MM.1S (cell line): Measurements from ENCODE around the gene ADRA1B.

Source experiments
- DNase-seq: peaks from one replicate; pipeline ENCODE4 v3.0.0-alpha.2; 2015
- H2AFZ ChIP-seq: fragments of 300-600 bp; sonication (generic); 2 replicates; pipeline ENCODE4 v1.6.0; 2016; ENCODE audit warnings: antibody characterized with exemption, low read length
- H3F3A ChIP-seq: fragments of 300-600 bp; sonication (generic); 2 replicates; pipeline ENCODE4 v1.6.1; 2016; ENCODE audit warnings: mild to moderate bottlenecking, antibody characterized with exemption, low read length, moderate library complexity, mixed read lengths; ENCODE audit not compliant: insufficient read depth
- H3K27ac ChIP-seq: fragments of 300-600 bp; sonication (generic); 2 replicates; pipeline ENCODE4 v1.5.1; 2016; ENCODE audit warnings: mild to moderate bottlenecking, low read length
- H3K27me3 ChIP-seq: fragments of 300-600 bp; sonication (generic); replicated peaks from 2 replicates; pipeline ENCODE4 v1.6.0; 2016; ENCODE audit warnings: low read length; ENCODE audit not compliant: insufficient read depth
- H3K36me3 ChIP-seq: fragments of 300-600 bp; sonication (generic); replicated peaks from 2 replicates; pipeline ENCODE4 v1.6.1; 2016; ENCODE audit warnings: mild to moderate bottlenecking, low read length, mixed read lengths; ENCODE audit not compliant: insufficient read depth
- H3K4me1 ChIP-seq: fragments of 300-600 bp; sonication (generic); 2 replicates; pipeline ENCODE4 v1.6.1; 2016; ENCODE audit warnings: low read length, mixed read lengths
- H3K4me2 ChIP-seq: fragments of 300-600 bp; sonication (generic); 2 replicates; pipeline ENCODE4 v1.6.0; 2016; ENCODE audit warnings: low read depth, low read length
- H3K4me3 ChIP-seq: fragments of 300-600 bp; sonication (generic); 2 replicates; pipeline ENCODE4 v1.5.1; 2016; ENCODE audit warnings: low read length, mixed read lengths
- H3K79me2 ChIP-seq: fragments of 300-600 bp; sonication (generic); 2 replicates; pipeline ENCODE4 v1.6.1; 2016; ENCODE audit warnings: mixed run types, low read length, mixed read lengths
- H3K9ac ChIP-seq: fragments of 300-600 bp; sonication (generic); 2 replicates; pipeline ENCODE4 v1.6.1; 2016; ENCODE audit warnings: low read length, mixed read lengths
- H3K9me2 ChIP-seq: fragments of 300-600 bp; sonication (generic); replicated peaks from 2 replicates; pipeline ENCODE4 v1.6.1; 2016; ENCODE audit warnings: mild to moderate bottlenecking, low read length, mixed read lengths; ENCODE audit not compliant: insufficient read depth
- H3K9me3 ChIP-seq: fragments of 300-600 bp; sonication (generic); replicated peaks from 2 replicates; pipeline ENCODE4 v1.6.1; 2016; ENCODE audit warnings: mild to moderate bottlenecking, low read length, mixed read lengths; ENCODE audit not compliant: insufficient read depth
- H4K20me1 ChIP-seq: fragments of 300-600 bp; sonication (generic); 2 replicates; pipeline ENCODE4 v1.6.1; 2016; ENCODE audit warnings: mild to moderate bottlenecking, low read length, moderate library complexity, mixed read lengths; ENCODE audit not compliant: insufficient read depth
- CTCF ChIP-seq: fragments of 300-600 bp; sonication (generic); IDR thresholded peaks from 2 replicates; pipeline ENCODE4 v1.5.1; 2016; ENCODE audit warnings: antibody characterized with exemption, low read length, mixed read lengths
- EZH2 ChIP-seq: fragments of 300-600 bp; sonication (generic); optimal IDR thresholded peaks from 2 replicates; pipeline ENCODE3; 2017; ENCODE audit warnings: low read depth, mild to moderate bottlenecking, antibody characterized with exemption, low read length, mixed read lengths
- EZH2phosphoT487 ChIP-seq: fragments of 300-600 bp; sonication (generic); IDR thresholded peaks from 2 replicates; pipeline ENCODE4 v1.6.1; 2018; ENCODE audit warnings: antibody characterized with exemption, low read length

The ADRA1B gene

GRCh38 chr5:159880676-159881075 lies 35.6 kb upstream of the ADRA1B start:
- Histone ChIP-seq H3K4me3 (no peak overlapping the region), H3K9ac (no peak overlapping the region), H3F3A (no peaks in the 10 kb centered on the region), H3K27me3 (no peaks in the 10 kb centered on the region), H3K79me2 (no peaks in the 10 kb centered on the region), H3K36me3 (no peaks in the 10 kb centered on the region), H3K27ac (no peak overlapping the region), H4K20me1 (no peaks in the 10 kb centered on the region), H3K9me3 (no peaks in the 10 kb centered on the region), H2AFZ (no peak overlapping the region), H3K4me1 (no peaks in the 10 kb centered on the region), H3K4me2 (no peak overlapping the region), H3K9me2 (no peaks in the 10 kb centered on the region)
- DNase-seq: no peak
- TF ChIP-seq EZH2: no peak
- TF ChIP-seq CTCF: no peak
- TF ChIP-seq EZH2phosphoT487: no peak

- Histone ChIP-seq H3K9me3 (no peaks in the 10 kb centered on the region), H3F3A (no peaks in the 10 kb centered on the region)
Measured at GRCh38 chr5:159881967-159882366, 34.3 kb upstream of the ADRA1B start.

GRCh38 chr5:159883522-159883950 lies 32.7 kb upstream of the ADRA1B start:
- H3K9me3 ChIP-seq: no peaks in the 10 kb centered on the region
- no peaks in the 10 kb centered on the region for H3K27me3 ChIP-seq
- H3K27ac ChIP-seq: no peak overlapping the region
- no peaks in the 10 kb centered on the region for H3K79me2 ChIP-seq
- no peaks in the 10 kb centered on the region for H3F3A ChIP-seq
- H3K9ac ChIP-seq: no peak overlapping the region
- DNase-seq: no peak
- H3K36me3 ChIP-seq: no peaks in the 10 kb centered on the region
- H2AFZ ChIP-seq: no peak overlapping the region
- H4K20me1 ChIP-seq: no peaks in the 10 kb centered on the region
- H3K9me2 ChIP-seq: no peaks in the 10 kb centered on the region
- H3K4me3 ChIP-seq: no peak overlapping the region
- no peak overlapping the region for H3K4me2 ChIP-seq
- no peak for TF ChIP-seq CTCF
- TF ChIP-seq EZH2: no peak
- no peak for TF ChIP-seq EZH2phosphoT487
- no peaks in the 10 kb centered on the region for H3K4me1 ChIP-seq

More at GRCh38 chr5:159881967-159882366, 34.3 kb upstream of the ADRA1B start:
- Histone ChIP-seq H3K4me1 (no peaks in the 10 kb centered on the region), H3K79me2 (no peaks in the 10 kb centered on the region), H3K36me3 (no peaks in the 10 kb centered on the region), H3K9me2 (no peaks in the 10 kb centered on the region), H3K27ac (no peak overlapping the region), H4K20me1 (no peaks in the 10 kb centered on the region), H3K27me3 (no peaks in the 10 kb centered on the region), H2AFZ (no peak overlapping the region), H3K9ac (no peak overlapping the region), H3K4me2 (no peak overlapping the region), H3K4me3 (no peak overlapping the region)
- no peak for DNase-seq
- no peak for TF ChIP-seq EZH2phosphoT487
- TF ChIP-seq CTCF: no peak
- TF ChIP-seq EZH2: no peak
